ENCODE measurements around the gene PGLYRP1. TPM values are rescaled to one million over a fixed set of nuclear protein-coding genes. Genes with fewer than 3 reads are reported as not detected.
A peak's percentile ranks its signal among the peaks of the same experiment; 100 is the strongest.

The PGLYRP1 gene
- polyA plus RNA-seq, 1 of the 3 experiments (the other 2 are of a cell fraction): not detected

GRCh38 chr19:46042252-46042883 lies 19.5 kb upstream of the PGLYRP1 start:
- ChIA-PET POLR2A (no interaction called here), CTCF (interaction anchor here (1.0 to 9.3 kb wide), 5 partner anchors 14 to 238 kb away, joined by 3 to 91 read pairs (median 4); no protein-coding TSS in a partner anchor)
- no peak for DNase-seq
- no peaks in the 10 kb centered on the region for H3F3A ChIP-seq (replicated peaks; ENCODE audit: insufficient read depth)
- no peak overlapping the region for H3K4me3 ChIP-seq (ENCODE audit: low read depth in 2 of 2, low read length in 1 of 2)
- no peak overlapping the region for H3K4me2 ChIP-seq
- H3K9me3 ChIP-seq: no peaks in the 10 kb centered on the region
- no peak overlapping the region for H2AFZ ChIP-seq (ENCODE audit: low read depth)
- 29% methylated on average over 5 of the region's 5 CpGs for WGBS (ENCODE audit: low lambda C conversion rate)
- H3K27me3 ChIP-seq (ENCODE audit: insufficient read depth): peaks cover 62% of the 10 kb centered on the region; the same call in 1 of the 2 replicates
- H3K4me1 ChIP-seq (ENCODE audit: control insufficient read depth in 1 of 2, insufficient read depth in 2 of 2, low read depth in 1 of 2, low read length in 1 of 2): no peaks in the 10 kb centered on the region; a peak in 1 of 4 replicates
- H3K9ac ChIP-seq: no peak overlapping the region
- H3K36me3 ChIP-seq (replicated peaks in 1 of 2; ENCODE audit: control insufficient read depth in 1 of 2, insufficient read depth in 2 of 2, low read length in 1 of 2): no peaks in the 10 kb centered on the region
- no peaks in the 10 kb centered on the region for H4K20me1 ChIP-seq (ENCODE audit: insufficient read depth)
- H3K9me2 ChIP-seq: no peaks in the 10 kb centered on the region
- no peak for TF ChIP-seq PBX3 (IDR thresholded peaks at IDR 0.05)
- no peak for TF ChIP-seq GABPA (IDR thresholded peaks at IDR 0.05; ENCODE audit: low read depth)
- TF ChIP-seq USF1 (IDR thresholded peaks at IDR 0.05; ENCODE audit: borderline replicate concordance, low read depth): no peak
- TF ChIP-seq MXI1 (IDR thresholded peaks at IDR 0.05; ENCODE audit: low read depth, low read length): no peak
- no peak for TF ChIP-seq MEF2A (IDR thresholded peaks at IDR 0.05; ENCODE audit: borderline replicate concordance, low read depth)
- no peak for TF ChIP-seq USF2 (IDR thresholded peaks at IDR 0.05; ENCODE audit: borderline replicate concordance, low read depth, low read length)
- TF ChIP-seq POLR2AphosphoS5 (IDR thresholded peaks at IDR 0.05; ENCODE audit: low read depth, low read length): no peak
- no peak for TF ChIP-seq ZBTB33 (IDR thresholded peaks at IDR 0.05; ENCODE audit: borderline replicate concordance, low read depth)
- H3K27ac ChIP-seq (ENCODE audit: low read depth in 2 of 2, low read length in 1 of 2): no peak overlapping the region
- no peaks in the 10 kb centered on the region for H3K79me2 ChIP-seq (ENCODE audit: insufficient read depth)

- H3K9me2 ChIP-seq: no peaks in the 10 kb centered on the region
- no peak within 1 kb of the TSS for H3K9ac ChIP-seq
- H3F3A ChIP-seq (replicated peaks; ENCODE audit: insufficient read depth): no peaks in the 10 kb centered on the region
- H3K79me2 ChIP-seq (ENCODE audit: insufficient read depth): no peaks in the 10 kb centered on the region
- peaks cover 66% of the 10 kb centered on the region; the same call in 1 of the 2 replicates for H3K27me3 ChIP-seq (ENCODE audit: insufficient read depth)
- H3K4me1 ChIP-seq (ENCODE audit: control insufficient read depth in 1 of 2, insufficient read depth in 2 of 2, low read depth in 1 of 2, low read length in 1 of 2): no peaks in the 10 kb centered on the region; a peak in 1 of 4 replicates
- POLR2A ChIA-PET: no interaction called here
- no peak within 1 kb of the TSS for H3K4me2 ChIP-seq
- no peak within 1 kb of the TSS for H2AFZ ChIP-seq (ENCODE audit: low read depth)
- CTCF ChIA-PET: interaction anchor here (1.5 to 3.8 kb wide), 6 partner anchors 12 to 224 kb away, joined by 4 to 27 read pairs (median 9); no protein-coding TSS in a partner anchor
- 20% methylated on average over 7 of the region's 7 CpGs for WGBS (ENCODE audit: low lambda C conversion rate)
- TF ChIP-seq EZH2phosphoT487 (IDR thresholded peaks at IDR 0.05; ENCODE audit: borderline replicate concordance, low read depth) (no peak), CTCF (IDR thresholded peaks at IDR 0.05) (no peak), NFIC (IDR thresholded peaks at IDR 0.05; ENCODE audit: borderline replicate concordance) (0 out of 2 replicates have a peak, but pooled peaks have one; percentile 15), JUND (IDR thresholded peaks at IDR 0.05) (0 out of 2 replicates have a peak, but pooled peaks have one; percentile 16), RFX5 (IDR thresholded peaks at IDR 0.05; ENCODE audit: low read length) (no peak), FOSL2 (IDR thresholded peaks at IDR 0.05; ENCODE audit: borderline replicate concordance, low read depth) (peak; percentile 25; the same call in 1 of the 2 replicates), GABPA (IDR thresholded peaks at IDR 0.05; ENCODE audit: low read depth) (no peak), TCF12 (IDR thresholded peaks at IDR 0.05) (peak; percentile 26; the same call in 1 of the 2 replicates), POLR2AphosphoS5 (IDR thresholded peaks at IDR 0.05; ENCODE audit: low read depth, low read length) (no peak), USF2 (IDR thresholded peaks at IDR 0.05; ENCODE audit: borderline replicate concordance, low read depth, low read length) (no peak), ELF1 (IDR thresholded peaks at IDR 0.05) (no peak), MEF2A (IDR thresholded peaks at IDR 0.05; ENCODE audit: borderline replicate concordance, low read depth) (no peak)
- no peak within 1 kb of the TSS for H3K4me3 ChIP-seq (ENCODE audit: low read depth in 2 of 2, low read length in 1 of 2)
- H3K9me3 ChIP-seq: no peaks in the 10 kb centered on the region
- no peaks in the 10 kb centered on the region for H3K36me3 ChIP-seq (replicated peaks in 1 of 2; ENCODE audit: control insufficient read depth in 1 of 2, insufficient read depth in 2 of 2, low read length in 1 of 2)
- H3K27ac ChIP-seq (ENCODE audit: low read depth in 2 of 2, low read length in 1 of 2): no peak within 1 kb of the TSS
- DNase-seq: no peak
- H4K20me1 ChIP-seq (ENCODE audit: insufficient read depth): no peaks in the 10 kb centered on the region
These were observed 18.2 kb upstream of the PGLYRP1 start, which contains the start of gene IGFL4 for GRCh38 chr19:46040952-46041500. IGFL4 (minus strand) TSS chr19:46041002; CDS start chr19:46040962, 40 bp downstream.
